DND-41 (cell line): ENCODE results near the gene MYCBP.

Source experiments
- CTCF ChIP-seq: IDR thresholded peaks from 2 replicates; pipeline ENCODE4 v1.5.1; 2012; ENCODE audit warnings: borderline replicate concordance, low read length, moderate library complexity, mild to moderate bottlenecking; ENCODE audit not compliant: poor library complexity, severe bottlenecking; ENCODE audit errors: extremely low read depth
- EZH2 ChIP-seq: IDR thresholded peaks from 3 replicates; pipeline ENCODE4 v1.6.1; 2012; ENCODE audit warnings: borderline replicate concordance, low read depth, mild to moderate bottlenecking, moderate library complexity, low read length, inconsistent platforms; ENCODE audit not compliant: severe bottlenecking

DNA sequence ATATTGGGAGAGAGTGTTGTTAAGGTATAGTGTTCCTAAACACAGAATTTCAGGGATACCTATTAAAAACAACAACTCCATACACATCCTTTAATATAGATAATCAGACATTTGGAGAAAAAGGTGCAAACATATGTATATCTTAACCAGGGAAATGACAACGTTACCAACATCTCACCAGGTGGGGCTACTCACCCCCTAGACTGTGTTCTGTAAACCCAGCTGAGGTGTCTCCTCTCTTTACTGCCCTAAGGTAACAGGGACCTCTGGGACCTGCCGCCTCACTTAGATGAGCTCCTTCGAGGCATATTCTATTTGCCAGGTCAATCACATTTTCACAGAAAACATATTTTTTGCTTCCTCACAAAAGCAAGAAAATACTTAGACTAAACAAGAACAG is 26.9 kb downstream of the MYCBP start:
- TF ChIP-seq CTCF (no peak), EZH2 (no peak)
